ENCODE data around the gene KXD1.
"Not testable (repeated sequence)": the region's sequence is repeated elsewhere in the genome, so short reads cannot be mapped to it uniquely, and the experiment has no call there.

KXD1 gene

GRCh38 chr19:18537431-18537830, 20.2 kb upstream of the KXD1 start:
- no peak for DNase-seq (ENCODE audit: low read depth)
- TF ChIP-seq, protein P1, sequence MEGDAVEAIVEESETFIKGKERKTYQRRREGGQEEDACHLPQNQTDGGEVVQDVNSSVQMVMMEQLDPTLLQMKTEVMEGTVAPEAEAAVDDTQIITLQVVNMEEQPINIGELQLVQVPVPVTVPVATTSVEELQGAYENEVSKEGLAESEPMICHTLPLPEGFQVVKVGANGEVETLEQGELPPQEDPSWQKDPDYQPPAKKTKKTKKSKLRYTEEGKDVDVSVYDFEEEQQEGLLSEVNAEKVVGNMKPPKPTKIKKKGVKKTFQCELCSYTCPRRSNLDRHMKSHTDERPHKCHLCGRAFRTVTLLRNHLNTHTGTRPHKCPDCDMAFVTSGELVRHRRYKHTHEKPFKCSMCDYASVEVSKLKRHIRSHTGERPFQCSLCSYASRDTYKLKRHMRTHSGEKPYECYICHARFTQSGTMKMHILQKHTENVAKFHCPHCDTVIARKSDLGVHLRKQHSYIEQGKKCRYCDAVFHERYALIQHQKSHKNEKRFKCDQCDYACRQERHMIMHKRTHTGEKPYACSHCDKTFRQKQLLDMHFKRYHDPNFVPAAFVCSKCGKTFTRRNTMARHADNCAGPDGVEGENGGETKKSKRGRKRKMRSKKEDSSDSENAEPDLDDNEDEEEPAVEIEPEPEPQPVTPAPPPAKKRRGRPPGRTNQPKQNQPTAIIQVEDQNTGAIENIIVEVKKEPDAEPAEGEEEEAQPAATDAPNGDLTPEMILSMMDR (IDR thresholded peaks at IDR 0.05; ENCODE audit: low read length, missing control alignments): no peak
- no peak overlapping the region for H3K4me3 ChIP-seq (replicated peaks; ENCODE audit: low read depth, low read length)

- DNase-seq (ENCODE audit: low read depth): no peak
- no peak overlapping the region for H3K4me3 ChIP-seq (replicated peaks; ENCODE audit: low read depth, low read length)
- TF ChIP-seq, protein P1 (IDR thresholded peaks at IDR 0.05; ENCODE audit: low read length, missing control alignments): no peak
Measured at GRCh38 chr19:18538115-18538514, 19.6 kb upstream of the KXD1 start.

- no peak for DNase-seq (ENCODE audit: low read depth)
- TF ChIP-seq, protein P1 (IDR thresholded peaks at IDR 0.05; ENCODE audit: low read length, missing control alignments): no peak
- H3K4me3 ChIP-seq (replicated peaks; ENCODE audit: low read depth, low read length): no peak overlapping the region
Measured at GRCh38 chr19:18539372-18539771, 18.3 kb upstream of the KXD1 start.

DNA sequence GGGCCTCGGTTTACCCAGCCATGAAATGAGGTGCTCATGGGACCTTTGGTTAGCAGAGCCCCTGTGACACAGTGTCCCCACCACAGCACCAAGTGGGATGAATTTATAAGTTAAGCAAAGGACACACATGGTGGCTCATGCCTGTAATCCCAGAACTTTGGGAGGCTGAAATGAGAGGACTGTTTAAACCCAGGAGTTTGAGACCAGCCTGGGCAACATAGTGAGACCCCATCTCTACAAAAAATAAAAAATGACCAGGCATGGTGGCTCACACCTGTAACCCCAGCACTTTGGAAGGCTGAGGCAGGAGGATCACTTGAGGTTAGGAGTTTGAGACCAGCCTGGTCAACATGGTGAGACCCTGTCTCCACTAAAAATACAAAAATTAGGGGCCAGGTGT, 17.5 kb upstream of the KXD1 start:
- not testable (repeated sequence) for DNase-seq (ENCODE audit: low read depth); H3K4me3 ChIP-seq (replicated peaks; ENCODE audit: low read depth, low read length)

DNA sequence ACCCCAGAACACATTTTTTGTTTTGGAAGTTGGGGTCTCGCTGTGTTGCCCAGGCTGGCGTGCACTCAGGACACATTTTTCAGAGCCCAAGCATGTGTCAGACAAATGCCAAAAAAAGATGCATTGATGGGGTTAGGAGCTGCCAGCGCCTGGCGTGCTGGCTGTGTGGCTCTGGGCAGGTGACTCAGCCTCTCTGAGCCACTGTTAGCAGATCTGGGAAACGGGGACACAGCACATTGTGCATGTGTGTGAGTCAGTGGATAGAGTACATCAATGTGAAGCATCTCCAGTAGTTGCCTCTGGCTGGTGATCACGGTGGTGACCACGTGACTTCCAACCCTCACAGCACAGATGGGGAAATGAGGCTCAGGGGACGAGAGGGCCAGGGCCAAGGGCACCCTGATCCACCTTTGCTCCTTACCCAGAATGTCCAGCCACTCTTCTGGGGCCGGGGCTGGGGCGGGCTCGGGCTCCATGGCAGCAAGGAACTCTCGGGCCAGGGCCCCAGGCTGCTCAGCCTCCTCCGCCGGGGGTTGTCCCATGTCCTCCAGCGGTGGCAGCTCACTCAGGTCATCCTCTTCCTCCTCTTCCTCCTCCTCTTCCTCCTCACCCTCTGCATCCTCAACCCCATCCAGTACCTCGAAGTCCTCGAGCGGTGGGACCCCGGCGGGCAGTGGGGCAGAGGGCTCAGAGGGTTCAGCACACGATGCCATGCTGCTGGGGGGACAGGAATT, 16.2 kb upstream of the KXD1 start:
- TF ChIP-seq, protein P1 (IDR thresholded peaks at IDR 0.05; ENCODE audit: low read length, missing control alignments): no peak
- H3K4me3 ChIP-seq (replicated peaks; ENCODE audit: low read depth, low read length): no peak overlapping the region
- DNase-seq (ENCODE audit: low read depth): no peak

DNA sequence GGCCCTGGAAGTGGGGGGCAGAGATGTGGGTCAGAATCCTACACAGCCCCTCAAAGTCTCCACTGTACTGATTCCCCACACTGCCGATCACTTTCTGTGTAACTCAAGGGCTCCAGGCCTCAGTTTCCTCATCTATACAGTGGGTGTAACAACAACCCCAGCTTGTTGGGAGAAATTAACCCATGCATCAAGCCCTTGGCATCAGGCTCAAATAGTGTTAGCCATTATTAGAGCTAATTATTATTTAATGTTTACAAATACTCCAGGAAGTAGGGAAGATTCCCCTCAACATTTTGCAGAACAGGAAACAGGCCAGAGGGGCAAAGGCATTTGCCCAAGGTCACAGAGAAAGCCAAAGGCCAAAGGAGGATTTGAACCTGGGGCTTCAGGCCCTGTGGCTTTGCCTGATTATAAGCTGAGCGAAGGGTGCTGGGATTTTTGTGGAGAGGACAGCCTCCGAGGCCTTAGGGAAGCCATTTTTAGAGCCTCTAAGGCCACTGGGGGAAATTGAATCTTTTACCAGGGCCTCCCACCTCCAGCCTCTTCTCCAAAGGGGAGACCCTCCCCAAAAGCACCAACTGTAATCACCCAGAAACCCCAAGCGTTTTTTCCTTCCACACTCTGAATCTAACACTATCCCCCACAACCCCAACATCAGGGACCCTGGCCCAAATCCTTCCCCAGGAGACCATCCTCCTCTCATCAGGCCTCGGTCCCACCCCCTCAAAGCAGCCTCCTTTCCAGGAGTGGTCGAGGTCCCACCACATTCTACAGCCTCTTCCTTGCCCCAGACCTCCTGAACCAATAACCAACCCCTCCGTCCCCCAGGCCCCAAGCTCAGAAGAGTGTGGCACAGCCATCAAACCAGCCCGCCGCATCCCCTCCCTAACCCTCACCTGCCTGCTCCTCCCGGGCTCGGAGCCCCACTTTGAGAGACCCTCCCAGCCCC, 15.4 kb upstream of the KXD1 start:
- H3K4me3 ChIP-seq (replicated peaks; ENCODE audit: low read depth, low read length): peak overlapping the region; percentile 72
- no peak for DNase-seq (ENCODE audit: low read depth)
- TF ChIP-seq, protein P1 (IDR thresholded peaks at IDR 0.05; ENCODE audit: low read length, missing control alignments): no peak
